Measurements from ENCODE around the gene SSC5D. TPM values are rescaled to one million over a fixed set of nuclear protein-coding genes. Genes with fewer than 3 reads are reported as not detected.

Gene SSC5D
- total and polyA plus RNA-seq, 2 experiments from 2014 or later, result 0.23 to 0.69 TPM

DNA sequence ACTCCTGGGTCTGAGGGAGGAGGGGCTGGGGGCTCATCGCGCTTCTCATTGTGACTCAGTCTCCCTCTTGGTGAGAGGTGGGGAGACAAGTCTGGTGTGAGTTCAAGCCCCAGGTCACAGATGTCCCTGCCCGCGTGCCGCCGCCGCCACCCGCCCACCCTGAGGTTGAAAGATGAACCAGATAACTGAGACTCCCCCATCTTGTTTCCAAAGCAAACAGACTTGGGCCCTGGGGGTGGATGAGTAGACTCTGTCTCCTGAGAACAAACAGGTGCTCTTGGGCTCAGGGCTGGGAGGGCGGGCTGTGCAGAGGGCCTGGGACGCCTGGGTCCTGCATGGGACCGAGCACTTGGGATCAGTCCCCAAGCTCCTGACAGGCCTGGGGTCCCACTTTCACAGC, 48.1 kb downstream of the SSC5D start:
- no peak overlapping the region for H3K27ac ChIP-seq (ENCODE audit: low read depth)
- peaks cover 6% of the 10 kb centered on the region; the same call in 2 of the 3 replicates for H3K4me1 Mint-ChIP-seq
- no peaks in the 10 kb centered on the region for H3K36me3 ChIP-seq (ENCODE audit: insufficient read depth)
- H3K27me3 Mint-ChIP-seq (ENCODE audit: insufficient read depth, low read depth, poor library complexity), result peaks cover 15% of the 10 kb centered on the region
- peaks cover 7% of the 10 kb centered on the region; the same call in 1 of the 2 replicates for H3K4me1 ChIP-seq (ENCODE audit: insufficient read depth)
- no peaks in the 10 kb centered on the region for H3K79me2 ChIP-seq (replicated peaks; ENCODE audit: insufficient read depth)
- no peak overlapping the region for H3K4me3 ChIP-seq
- no peaks in the 10 kb centered on the region for H3K36me3 Mint-ChIP-seq (ENCODE audit: low read depth)
- H2AFZ ChIP-seq, result no peak overlapping the region
- H3K9me3 Mint-ChIP-seq, result no peaks in the 10 kb centered on the region; the same call in 2 of the 3 replicates
- H3F3A ChIP-seq (replicated peaks; ENCODE audit: low read depth), result 0 out of 2 replicates have a peak, but pooled peaks cover 7% of the 10 kb centered on the region
- no peak overlapping the region for H3K27ac Mint-ChIP-seq
- H3K27me3 ChIP-seq (ENCODE audit: insufficient read depth), result no peaks in the 10 kb centered on the region
- H4K20me1 ChIP-seq (replicated peaks; ENCODE audit: insufficient read depth), result no peaks in the 10 kb centered on the region
- no peaks in the 10 kb centered on the region for H3K9me2 ChIP-seq (ENCODE audit: insufficient read depth)
- ATAC-seq (no peak), DNase-seq (ENCODE audit: low spot score) (no peak)
- TF ChIP-seq CREB1 (CRISPR knock-in tag; IDR thresholded peaks at IDR 0.05; ENCODE audit: low read depth) (no peak), NANOG (IDR thresholded peaks at IDR 0.05; ENCODE audit: borderline replicate concordance) (no peak), STAT1 (IDR thresholded peaks at IDR 0.05; ENCODE audit: unreplicated experiment) (no peak), POLR2AphosphoS5 (IDR thresholded peaks at IDR 0.05; ENCODE audit: low read depth) (no peak), ETS1 (IDR thresholded peaks at IDR 0.05) (no peak), EZH2phosphoT487 (IDR thresholded peaks at IDR 0.05; ENCODE audit: unreplicated experiment) (no peak), ZNF114 (CRISPR knock-in tag; IDR thresholded peaks at IDR 0.05) (no peak), JUNB (IDR thresholded peaks at IDR 0.05; ENCODE audit: unreplicated experiment) (no peak)
- TF ChIP-seq, protein P1, sequence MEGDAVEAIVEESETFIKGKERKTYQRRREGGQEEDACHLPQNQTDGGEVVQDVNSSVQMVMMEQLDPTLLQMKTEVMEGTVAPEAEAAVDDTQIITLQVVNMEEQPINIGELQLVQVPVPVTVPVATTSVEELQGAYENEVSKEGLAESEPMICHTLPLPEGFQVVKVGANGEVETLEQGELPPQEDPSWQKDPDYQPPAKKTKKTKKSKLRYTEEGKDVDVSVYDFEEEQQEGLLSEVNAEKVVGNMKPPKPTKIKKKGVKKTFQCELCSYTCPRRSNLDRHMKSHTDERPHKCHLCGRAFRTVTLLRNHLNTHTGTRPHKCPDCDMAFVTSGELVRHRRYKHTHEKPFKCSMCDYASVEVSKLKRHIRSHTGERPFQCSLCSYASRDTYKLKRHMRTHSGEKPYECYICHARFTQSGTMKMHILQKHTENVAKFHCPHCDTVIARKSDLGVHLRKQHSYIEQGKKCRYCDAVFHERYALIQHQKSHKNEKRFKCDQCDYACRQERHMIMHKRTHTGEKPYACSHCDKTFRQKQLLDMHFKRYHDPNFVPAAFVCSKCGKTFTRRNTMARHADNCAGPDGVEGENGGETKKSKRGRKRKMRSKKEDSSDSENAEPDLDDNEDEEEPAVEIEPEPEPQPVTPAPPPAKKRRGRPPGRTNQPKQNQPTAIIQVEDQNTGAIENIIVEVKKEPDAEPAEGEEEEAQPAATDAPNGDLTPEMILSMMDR (conservative IDR thresholded peaks at IDR 0.05; ENCODE audit: low read depth in 2 of 2), result no peak
- TF ChIP-seq, protein P2, sequence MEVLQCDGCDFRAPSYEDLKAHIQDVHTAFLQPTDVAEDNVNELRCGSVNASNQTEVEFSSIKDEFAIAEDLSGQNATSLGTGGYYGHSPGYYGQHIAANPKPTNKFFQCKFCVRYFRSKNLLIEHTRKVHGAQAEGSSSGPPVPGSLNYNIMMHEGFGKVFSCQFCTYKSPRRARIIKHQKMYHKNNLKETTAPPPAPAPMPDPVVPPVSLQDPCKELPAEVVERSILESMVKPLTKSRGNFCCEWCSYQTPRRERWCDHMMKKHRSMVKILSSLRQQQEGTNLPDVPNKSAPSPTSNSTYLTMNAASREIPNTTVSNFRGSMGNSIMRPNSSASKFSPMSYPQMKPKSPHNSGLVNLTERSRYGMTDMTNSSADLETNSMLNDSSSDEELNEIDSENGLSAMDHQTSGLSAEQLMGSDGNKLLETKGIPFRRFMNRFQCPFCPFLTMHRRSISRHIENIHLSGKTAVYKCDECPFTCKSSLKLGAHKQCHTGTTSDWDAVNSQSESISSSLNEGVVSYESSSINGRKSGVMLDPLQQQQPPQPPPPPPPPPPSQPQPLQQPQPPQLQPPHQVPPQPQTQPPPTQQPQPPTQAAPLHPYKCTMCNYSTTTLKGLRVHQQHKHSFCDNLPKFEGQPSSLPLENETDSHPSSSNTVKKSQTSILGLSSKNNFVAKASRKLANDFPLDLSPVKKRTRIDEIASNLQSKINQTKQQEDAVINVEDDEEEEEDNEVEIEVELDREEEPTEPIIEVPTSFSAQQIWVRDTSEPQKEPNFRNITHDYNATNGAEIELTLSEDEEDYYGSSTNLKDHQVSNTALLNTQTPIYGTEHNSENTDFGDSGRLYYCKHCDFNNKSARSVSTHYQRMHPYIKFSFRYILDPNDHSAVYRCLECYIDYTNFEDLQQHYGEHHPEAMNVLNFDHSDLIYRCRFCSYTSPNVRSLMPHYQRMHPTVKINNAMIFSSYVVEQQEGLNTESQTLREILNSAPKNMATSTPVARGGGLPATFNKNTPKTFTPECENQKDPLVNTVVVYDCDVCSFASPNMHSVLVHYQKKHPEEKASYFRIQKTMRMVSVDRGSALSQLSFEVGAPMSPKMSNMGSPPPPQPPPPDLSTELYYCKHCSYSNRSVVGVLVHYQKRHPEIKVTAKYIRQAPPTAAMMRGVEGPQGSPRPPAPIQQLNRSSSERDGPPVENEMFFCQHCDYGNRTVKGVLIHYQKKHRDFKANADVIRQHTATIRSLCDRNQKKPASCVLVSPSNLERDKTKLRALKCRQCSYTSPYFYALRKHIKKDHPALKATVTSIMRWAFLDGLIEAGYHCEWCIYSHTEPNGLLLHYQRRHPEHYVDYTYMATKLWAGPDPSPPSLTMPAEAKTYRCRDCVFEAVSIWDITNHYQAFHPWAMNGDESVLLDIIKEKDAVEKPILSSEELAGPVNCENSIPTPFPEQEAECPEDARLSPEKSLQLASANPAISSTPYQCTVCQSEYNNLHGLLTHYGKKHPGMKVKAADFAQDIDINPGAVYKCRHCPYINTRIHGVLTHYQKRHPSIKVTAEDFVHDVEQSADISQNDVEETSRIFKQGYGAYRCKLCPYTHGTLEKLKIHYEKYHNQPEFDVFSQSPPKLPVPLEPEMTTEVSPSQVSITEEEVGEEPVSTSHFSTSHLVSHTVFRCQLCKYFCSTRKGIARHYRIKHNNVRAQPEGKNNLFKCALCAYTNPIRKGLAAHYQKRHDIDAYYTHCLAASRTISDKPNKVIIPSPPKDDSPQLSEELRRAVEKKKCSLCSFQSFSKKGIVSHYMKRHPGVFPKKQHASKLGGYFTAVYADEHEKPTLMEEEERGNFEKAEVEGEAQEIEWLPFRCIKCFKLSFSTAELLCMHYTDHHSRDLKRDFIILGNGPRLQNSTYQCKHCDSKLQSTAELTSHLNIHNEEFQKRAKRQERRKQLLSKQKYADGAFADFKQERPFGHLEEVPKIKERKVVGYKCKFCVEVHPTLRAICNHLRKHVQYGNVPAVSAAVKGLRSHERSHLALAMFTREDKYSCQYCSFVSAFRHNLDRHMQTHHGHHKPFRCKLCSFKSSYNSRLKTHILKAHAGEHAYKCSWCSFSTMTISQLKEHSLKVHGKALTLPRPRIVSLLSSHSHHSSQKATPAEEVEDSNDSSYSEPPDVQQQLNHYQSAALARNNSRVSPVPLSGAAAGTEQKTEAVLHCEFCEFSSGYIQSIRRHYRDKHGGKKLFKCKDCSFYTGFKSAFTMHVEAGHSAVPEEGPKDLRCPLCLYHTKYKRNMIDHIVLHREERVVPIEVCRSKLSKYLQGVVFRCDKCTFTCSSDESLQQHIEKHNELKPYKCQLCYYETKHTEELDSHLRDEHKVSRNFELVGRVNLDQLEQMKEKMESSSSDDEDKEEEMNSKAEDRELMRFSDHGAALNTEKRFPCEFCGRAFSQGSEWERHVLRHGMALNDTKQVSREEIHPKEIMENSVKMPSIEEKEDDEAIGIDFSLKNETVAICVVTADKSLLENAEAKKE (CRISPR knock-in tag; IDR thresholded peaks at IDR 0.05), result no peak
- no peak overlapping the region for H3K4me2 ChIP-seq
- no peak overlapping the region for H3K4me3 Mint-ChIP-seq
